Activated CD8-positive, alpha-beta memory T cell treated with anti-CD3 and anti-CD28 coated beads for 36 hours (primary cell): Measurements from ENCODE around the gene LRRC75B. TPM values are rescaled to one million over a fixed set of nuclear protein-coding genes. Genes with fewer than 3 reads are reported as not detected.

Experiments
- CTCF ChIA-PET: fragments of 350-600 bp; sonication (Branson Sonifier 250); formaldehyde crosslinking; loops from one replicate; lab custom pipeline; 2021; ENCODE audit warnings: antibody characterized with exemption; lab: Charles Lee
- POLR2A ChIA-PET: fragments of 350-600 bp; sonication (Branson Sonifier 250); formaldehyde crosslinking; loops from one replicate; lab custom pipeline; 2021; ENCODE audit warnings: antibody characterized with exemption; lab: Charles Lee
- total RNA-seq, 2 experiments: library from RNA; stranded (reverse); gene quantifications; one replicate each; pipeline ENCODE4 v1.2.3, GENCODE V29; 2021

LRRC75B gene
- total RNA-seq, 2 experiments from 2014 or later: 1.3 to 1.7 TPM

- ChIA-PET CTCF (no interaction called here), POLR2A (no interaction called here)
These were observed 4.5 kb downstream of the LRRC75B start for GRCh38 chr22:24588381-24588756.

GRCh38 chr22:24587948-24588347 is 4.9 kb downstream of the LRRC75B start:
- POLR2A ChIA-PET: no interaction called here
- CTCF ChIA-PET: no interaction called here

GRCh38 chr22:24587251-24587650 is 5.6 kb downstream of the LRRC75B start:
- CTCF ChIA-PET: no interaction called here

GRCh38 chr22:24585927-24586546 is 6.8 kb downstream of the LRRC75B start:
- POLR2A ChIA-PET: no interaction called here
- CTCF ChIA-PET: no interaction called here

More at GRCh38 chr22:24587251-24587650, 5.6 kb downstream of the LRRC75B start:
- POLR2A ChIA-PET: interaction anchor here (0.5 kb wide), 1 partner anchor 17 kb away, joined by 3 read pairs; no protein-coding TSS in a partner anchor

- ChIA-PET CTCF (no interaction called here), POLR2A (no interaction called here)
These were observed 7.4 kb downstream of the LRRC75B start for GRCh38 chr22:24585461-24585860.

GRCh38 chr22:24584871-24585411 is 7.9 kb downstream of the LRRC75B start:
- POLR2A ChIA-PET: no interaction called here

GRCh38 chr22:24584166-24584790 is 8.6 kb downstream of the LRRC75B start:
- ChIA-PET POLR2A (no interaction called here), CTCF (no interaction called here)

More at GRCh38 chr22:24584871-24585411, 7.9 kb downstream of the LRRC75B start:
- CTCF ChIA-PET: no interaction called here

- CTCF ChIA-PET: no interaction called here
- POLR2A ChIA-PET: no interaction called here
These were observed 9.4 kb downstream of the LRRC75B start for GRCh38 chr22:24583221-24584165.

- ChIA-PET POLR2A (no interaction called here), CTCF (no interaction called here)
These were observed 10.6 kb downstream of the LRRC75B start for GRCh38 chr22:24582056-24582814.

- ChIA-PET CTCF (no interaction called here), POLR2A (no interaction called here)
These were observed 12.6 kb downstream of the LRRC75B start for GRCh38 chr22:24580276-24580675.

- CTCF ChIA-PET: no interaction called here
- POLR2A ChIA-PET: interaction anchor here (0.5 kb wide), 1 partner anchor 691 kb away, joined by 6 read pairs; no protein-coding TSS in a partner anchor
These were observed 13.6 kb downstream of the LRRC75B start for GRCh38 chr22:24579258-24579601.

- ChIA-PET POLR2A (no interaction called here), CTCF (no interaction called here)
These were observed 14.3 kb downstream of the LRRC75B start for GRCh38 chr22:24578355-24579257.

- CTCF ChIA-PET: no interaction called here
- POLR2A ChIA-PET: no interaction called here
These were observed 16.1 kb downstream of the LRRC75B start for GRCh38 chr22:24576778-24577177.

- ChIA-PET CTCF (interaction anchor here (0.6 kb wide), 1 partner anchor 69 kb away, joined by 3 read pairs; no protein-coding TSS in a partner anchor), POLR2A (no interaction called here)
These were observed 21.6 kb downstream of the LRRC75B start for GRCh38 chr22:24571266-24571665.

- POLR2A ChIA-PET: interaction anchor here (0.5 kb wide), 1 partner anchor 12 kb away, joined by 5 read pairs; the partner anchor contains the start of gene GUCD1
- CTCF ChIA-PET: no interaction called here
These were observed 25.2 kb downstream of the LRRC75B start for GRCh38 chr22:24567668-24568067.

GRCh38 chr22:24566899-24567511 is 25.9 kb downstream of the LRRC75B start:
- ChIA-PET POLR2A (interaction anchor here (0.5 kb wide), 1 partner anchor 12 kb away, joined by 5 read pairs; the partner anchor contains the start of gene GUCD1), CTCF (no interaction called here)

- ChIA-PET CTCF (interaction anchor here (0.7 kb wide), 1 partner anchor 33 kb away, joined by 3 read pairs; no protein-coding TSS in a partner anchor), POLR2A (no interaction called here)
These were observed 27.8 kb downstream of the LRRC75B start for GRCh38 chr22:24565077-24565476.
